GM19463 (cell line): ENCODE measurements around the gene BOLL.
"Not testable (repeated sequence)": the region's sequence is repeated elsewhere in the genome, so short reads cannot be mapped to it uniquely, and the experiment has no call there.

Experiments used
- ATAC-seq: cut with Tn5 transposase; IDR thresholded peaks from one replicate; pipeline ENCODE4 v1.9.1; 2021; ENCODE audit warnings: mild to moderate bottlenecking, moderate library complexity; ENCODE audit not compliant: unreplicated experiment

The BOLL gene

GRCh38 chr2:197798187-197798586 lies 13.1 kb upstream of the BOLL start:
- no peak for ATAC-seq

GRCh38 chr2:197795277-197795676 lies 10.2 kb upstream of the BOLL start:
- ATAC-seq = no peak

GRCh38 chr2:197793456-197793855 lies 8.3 kb upstream of the BOLL start:
- ATAC-seq = no peak

GRCh38 chr2:197786010-197786877 lies 1.1 kb upstream of the BOLL start:
- ATAC-seq = peak; percentile 76

- no peak for ATAC-seq
Measured at GRCh38 chr2:197782126-197782525, 3.0 kb downstream of the BOLL start.

- no peak for ATAC-seq
Measured at GRCh38 chr2:197779261-197779660, 5.9 kb downstream of the BOLL start.

- ATAC-seq = no peak
Measured at GRCh38 chr2:197777823-197778407, 7.2 kb downstream of the BOLL start.

GRCh38 chr2:197760293-197760657 lies 24.8 kb downstream of the BOLL start:
- ATAC-seq = no peak

- no peak for ATAC-seq
Measured at GRCh38 chr2:197759625-197760292, 25.4 kb downstream of the BOLL start.

- no peak for ATAC-seq
Measured at GRCh38 chr2:197759013-197759412, 26.1 kb downstream of the BOLL start.

- ATAC-seq = no peak
Measured at GRCh38 chr2:197740200-197740599, 44.9 kb downstream of the BOLL start.

- not testable (repeated sequence) for ATAC-seq
Measured at GRCh38 chr2:197728555-197729544, 56.3 kb downstream of the BOLL start.

- no peak for ATAC-seq
Measured at GRCh38 chr2:197727011-197727410, 58.1 kb downstream of the BOLL start.

- no peak for ATAC-seq
Measured at GRCh38 chr2:197717863-197718262, 67.3 kb downstream of the BOLL start.

GRCh38 chr2:197713271-197713670 lies 71.8 kb downstream of the BOLL start:
- no peak for ATAC-seq

GRCh38 chr2:197711578-197711977 lies 73.5 kb downstream of the BOLL start:
- no peak for ATAC-seq

- ATAC-seq = peak; percentile 84
Measured at GRCh38 chr2:197710424-197711042, 74.6 kb downstream of the BOLL start.

GRCh38 chr2:197709140-197709539 lies 76.0 kb downstream of the BOLL start:
- ATAC-seq = not testable (repeated sequence)

GRCh38 chr2:197708331-197708730 lies 76.8 kb downstream of the BOLL start:
- no peak for ATAC-seq
